ENCODE results near the gene SLC22A23.

DNA sequence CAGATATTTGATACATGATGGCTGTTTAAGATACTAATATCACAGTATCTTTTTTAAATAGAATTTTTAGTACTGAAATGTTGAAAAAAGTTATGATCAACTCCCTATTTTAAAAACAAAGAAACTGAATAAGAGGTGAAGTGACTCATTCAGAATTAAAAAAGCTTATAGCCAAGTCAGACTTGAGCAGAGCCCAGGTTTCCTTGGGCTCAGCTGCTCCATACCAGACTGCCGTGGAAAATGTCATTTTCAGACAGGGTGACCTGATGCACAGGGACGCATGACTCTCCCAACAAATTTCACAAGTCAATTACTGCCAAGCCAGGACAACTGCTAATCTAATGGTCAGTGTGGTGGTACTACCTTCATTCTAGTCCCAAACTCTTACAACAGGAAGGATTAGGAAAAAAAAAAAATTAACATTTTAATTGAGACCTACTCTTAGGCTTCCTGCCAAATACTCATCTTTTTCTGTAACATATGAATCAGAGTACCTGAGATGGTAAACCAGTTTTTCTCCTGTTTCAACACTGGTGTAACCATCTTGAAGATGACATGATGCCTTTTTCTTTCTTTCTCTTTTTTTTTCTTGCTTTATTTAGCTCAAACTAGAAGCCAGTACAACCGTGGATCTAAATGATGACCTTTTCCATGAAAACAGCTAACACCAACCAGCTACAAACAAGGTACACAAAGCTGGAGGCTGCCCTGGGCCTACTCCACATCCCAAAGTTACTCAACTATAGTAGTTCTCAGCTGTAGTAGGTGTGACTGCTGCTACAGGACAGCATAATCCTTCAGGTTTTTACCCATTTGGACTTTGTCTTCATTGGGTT is 30.5 kb downstream of the SLC22A23 start:
- TF ChIP-seq POLR2AphosphoS5 (IDR thresholded peaks at IDR 0.05) (no peak), POLR2A (IDR thresholded peaks at IDR 0.05) (no peak)
- TF ChIP-seq, protein P1, sequence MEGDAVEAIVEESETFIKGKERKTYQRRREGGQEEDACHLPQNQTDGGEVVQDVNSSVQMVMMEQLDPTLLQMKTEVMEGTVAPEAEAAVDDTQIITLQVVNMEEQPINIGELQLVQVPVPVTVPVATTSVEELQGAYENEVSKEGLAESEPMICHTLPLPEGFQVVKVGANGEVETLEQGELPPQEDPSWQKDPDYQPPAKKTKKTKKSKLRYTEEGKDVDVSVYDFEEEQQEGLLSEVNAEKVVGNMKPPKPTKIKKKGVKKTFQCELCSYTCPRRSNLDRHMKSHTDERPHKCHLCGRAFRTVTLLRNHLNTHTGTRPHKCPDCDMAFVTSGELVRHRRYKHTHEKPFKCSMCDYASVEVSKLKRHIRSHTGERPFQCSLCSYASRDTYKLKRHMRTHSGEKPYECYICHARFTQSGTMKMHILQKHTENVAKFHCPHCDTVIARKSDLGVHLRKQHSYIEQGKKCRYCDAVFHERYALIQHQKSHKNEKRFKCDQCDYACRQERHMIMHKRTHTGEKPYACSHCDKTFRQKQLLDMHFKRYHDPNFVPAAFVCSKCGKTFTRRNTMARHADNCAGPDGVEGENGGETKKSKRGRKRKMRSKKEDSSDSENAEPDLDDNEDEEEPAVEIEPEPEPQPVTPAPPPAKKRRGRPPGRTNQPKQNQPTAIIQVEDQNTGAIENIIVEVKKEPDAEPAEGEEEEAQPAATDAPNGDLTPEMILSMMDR (IDR thresholded peaks at IDR 0.05), result no peak
